ENCODE results near the gene SMAP2.
A peak's percentile ranks its signal among the peaks of the same experiment; 100 is the strongest.
"Not testable (repeated sequence)": the region's sequence is repeated elsewhere in the genome, so short reads cannot be mapped to it uniquely, and the experiment has no call there.

SMAP2 gene

DNA sequence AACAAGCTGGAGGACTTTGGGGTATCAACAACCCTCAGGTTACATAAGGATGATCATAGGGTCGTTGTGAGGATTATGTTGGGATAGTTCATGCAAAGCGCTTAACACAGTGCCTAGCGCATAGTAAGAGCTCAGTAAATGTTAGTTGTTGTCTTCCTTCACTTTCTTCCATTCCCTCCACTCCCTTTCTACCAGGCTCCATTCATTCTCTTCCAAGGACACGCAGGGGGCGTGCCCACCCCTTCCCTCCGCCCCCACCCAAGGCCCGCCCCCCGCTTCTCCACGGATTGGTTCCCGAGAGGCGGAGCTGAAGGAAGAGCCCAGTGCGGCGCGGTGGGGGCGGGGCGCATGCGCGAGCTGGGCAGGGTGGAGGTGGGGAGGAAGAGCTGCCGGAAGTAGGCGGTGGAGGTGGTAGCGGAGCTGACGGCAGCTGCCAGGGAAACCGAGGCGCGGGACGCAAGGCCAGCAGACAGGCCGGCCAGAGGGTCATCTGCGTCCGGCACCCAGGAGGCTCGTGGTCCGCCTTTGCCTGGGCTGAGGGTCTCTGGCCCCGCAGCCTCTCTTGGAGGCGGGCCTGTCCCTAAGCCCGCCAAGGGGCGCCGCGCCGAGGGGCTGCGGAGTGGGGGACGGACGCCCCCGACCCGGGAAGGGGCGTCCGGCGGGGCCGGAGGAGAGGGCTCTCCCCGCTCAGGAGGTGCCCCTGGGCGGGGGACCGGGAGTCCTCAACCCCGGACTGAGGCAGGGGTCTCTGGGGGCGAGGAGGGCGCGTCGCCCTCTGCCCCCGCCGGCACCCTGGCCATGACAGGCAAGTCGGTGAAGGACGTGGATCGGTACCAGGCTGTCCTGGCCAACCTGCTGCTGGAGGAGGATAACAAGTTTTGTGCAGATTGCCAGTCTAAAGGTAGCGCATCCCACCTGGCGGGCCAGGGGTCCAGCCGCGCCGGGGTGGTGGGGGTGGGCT is at the start of gene SMAP2:
Gene SMAP2 (plus strand): TSS at position 405 of the 961 bp plus-strand sequence. CDS start 394 bp downstream, at position 799.
- DNase-seq, result peak; percentile 97 to 99 (median 98)

DNA sequence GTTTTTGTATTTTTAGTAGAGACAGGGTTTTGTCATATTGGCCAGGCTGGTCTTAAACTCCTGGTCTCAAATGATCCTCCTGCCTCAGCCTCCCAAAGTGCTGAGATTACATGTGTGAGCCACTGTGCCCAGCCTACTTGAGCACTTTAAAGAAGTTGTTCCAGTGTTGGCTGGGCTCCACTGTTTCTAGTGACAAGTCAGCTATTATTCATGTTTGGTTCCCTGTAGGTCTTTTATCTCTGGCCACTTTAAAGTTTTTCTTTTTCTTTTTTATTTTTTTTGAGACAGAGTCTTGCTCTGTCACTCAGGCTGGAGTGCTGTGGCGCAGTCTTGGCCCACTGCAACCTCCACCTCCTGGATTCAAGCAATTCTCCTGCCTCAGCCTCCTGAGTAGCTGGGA is 42.1 kb upstream of the SMAP2 start:
- DNase-seq, result not testable (repeated sequence)

DNA sequence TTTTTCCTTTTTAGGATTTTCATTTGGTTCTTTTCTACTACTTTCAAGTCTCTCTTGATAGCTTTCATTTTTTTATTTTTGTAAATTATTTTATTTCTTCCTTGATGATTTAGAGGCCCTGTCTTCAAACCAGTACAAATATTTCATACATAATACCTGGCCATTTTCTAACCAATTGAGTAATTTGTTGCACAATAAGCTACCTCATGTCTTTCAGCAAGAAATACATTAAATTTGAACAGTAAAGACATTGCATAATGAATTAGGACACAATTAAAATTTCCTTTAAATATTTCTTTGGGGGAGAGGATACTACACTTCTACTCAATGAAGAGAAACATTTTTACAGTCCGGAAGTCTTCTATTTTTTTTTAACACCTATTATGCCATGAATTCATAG is 40.8 kb upstream of the SMAP2 start:
- DNase-seq, result no peak

DNA sequence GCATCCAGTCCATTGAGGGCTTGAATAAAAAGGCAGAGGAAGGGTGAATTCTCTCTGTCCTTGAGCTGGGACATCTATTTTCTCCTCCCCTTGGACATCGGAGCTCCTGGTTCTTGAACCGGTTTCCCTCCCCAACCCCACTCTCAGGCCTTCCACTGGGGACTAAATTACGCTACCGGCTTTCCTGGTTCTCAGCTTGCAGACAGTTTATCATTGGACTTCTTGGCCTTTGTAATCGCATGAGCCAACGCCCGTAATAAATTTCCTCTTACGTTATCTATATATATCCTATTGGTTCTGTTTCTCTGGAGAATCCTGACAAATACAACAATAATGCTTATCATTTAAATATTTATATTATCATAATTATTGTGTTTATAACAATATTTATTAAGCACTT is 36.1 kb upstream of the SMAP2 start:
- no peak for DNase-seq

DNA sequence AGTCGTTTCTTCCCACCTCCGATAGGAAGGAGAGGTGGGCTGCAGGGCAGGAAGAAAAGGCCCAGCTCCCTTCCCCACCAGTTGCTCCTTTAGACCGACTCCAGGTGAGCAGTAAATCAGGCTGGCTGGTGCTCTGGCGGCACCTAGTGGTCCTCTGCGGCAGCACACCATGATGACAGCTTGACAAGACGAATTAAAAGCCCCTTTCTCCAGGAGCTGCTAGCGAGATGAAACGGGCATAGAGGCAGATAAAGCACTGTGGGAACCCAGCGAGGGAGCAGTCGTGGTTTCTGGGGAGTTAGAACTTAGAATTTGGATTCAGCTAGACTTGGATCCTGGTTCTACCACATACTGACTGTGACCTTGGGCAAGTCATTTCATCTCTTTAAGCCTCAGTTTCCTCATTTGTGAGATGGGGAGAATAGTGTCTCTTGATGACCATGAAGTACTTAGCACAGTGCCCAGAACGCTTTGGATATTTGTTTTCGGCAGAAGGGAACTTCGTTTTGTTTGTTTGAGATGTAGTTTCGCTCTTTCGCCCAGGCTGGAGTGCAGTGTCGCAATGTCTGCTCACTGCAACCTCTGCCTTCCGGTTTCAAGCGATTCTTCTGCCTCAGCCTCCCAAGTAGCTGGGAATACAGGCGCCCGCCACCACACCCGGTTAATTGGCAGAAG is 34.6 kb upstream of the SMAP2 start:
- DNase-seq, result peak; percentile 84 to 85 (median 84)

DNA sequence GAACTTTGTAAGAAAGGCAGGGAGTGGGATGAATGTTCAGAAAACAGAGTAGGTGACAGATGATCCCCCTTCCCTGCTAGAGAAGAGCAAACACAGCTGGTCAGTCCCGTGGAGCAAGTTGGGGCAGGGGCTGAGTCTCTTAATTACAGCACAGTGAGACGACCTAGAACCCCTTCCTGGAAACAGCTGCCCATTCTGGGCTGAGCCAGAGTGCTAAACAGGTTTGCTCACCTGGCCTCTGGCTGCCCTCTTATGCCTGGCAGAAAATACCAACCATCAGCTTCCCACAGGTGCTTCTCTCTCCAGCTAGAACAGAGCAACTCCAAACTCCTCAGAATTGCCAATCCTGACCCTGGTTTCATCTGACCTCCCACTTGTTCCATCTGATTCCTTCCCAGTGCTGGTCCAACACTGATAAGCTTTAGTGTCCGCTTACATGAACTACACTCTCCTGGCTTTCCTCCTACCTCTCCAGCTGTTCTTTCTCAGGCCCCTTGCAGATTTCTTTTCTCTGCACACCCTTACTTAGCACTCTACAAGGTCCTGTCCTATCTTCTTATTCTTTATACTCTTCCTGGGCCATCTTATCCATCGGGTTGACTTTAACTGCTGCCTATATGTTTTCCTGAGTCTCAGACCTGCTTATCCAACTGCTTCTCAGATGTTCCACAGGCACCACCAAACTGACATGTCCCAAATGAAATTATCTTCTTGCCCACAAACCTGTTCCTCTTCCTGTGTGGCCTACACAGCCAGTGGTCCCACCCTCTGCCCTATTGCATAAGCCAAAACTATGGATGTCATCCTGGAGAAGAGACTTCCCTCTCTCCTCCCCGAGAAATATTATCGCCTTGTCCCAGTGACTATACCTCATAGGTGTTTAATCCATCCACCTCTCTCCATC is 33.9 kb upstream of the SMAP2 start:
- DNase-seq, result peak; percentile 67 to 72 (median 68)

DNA sequence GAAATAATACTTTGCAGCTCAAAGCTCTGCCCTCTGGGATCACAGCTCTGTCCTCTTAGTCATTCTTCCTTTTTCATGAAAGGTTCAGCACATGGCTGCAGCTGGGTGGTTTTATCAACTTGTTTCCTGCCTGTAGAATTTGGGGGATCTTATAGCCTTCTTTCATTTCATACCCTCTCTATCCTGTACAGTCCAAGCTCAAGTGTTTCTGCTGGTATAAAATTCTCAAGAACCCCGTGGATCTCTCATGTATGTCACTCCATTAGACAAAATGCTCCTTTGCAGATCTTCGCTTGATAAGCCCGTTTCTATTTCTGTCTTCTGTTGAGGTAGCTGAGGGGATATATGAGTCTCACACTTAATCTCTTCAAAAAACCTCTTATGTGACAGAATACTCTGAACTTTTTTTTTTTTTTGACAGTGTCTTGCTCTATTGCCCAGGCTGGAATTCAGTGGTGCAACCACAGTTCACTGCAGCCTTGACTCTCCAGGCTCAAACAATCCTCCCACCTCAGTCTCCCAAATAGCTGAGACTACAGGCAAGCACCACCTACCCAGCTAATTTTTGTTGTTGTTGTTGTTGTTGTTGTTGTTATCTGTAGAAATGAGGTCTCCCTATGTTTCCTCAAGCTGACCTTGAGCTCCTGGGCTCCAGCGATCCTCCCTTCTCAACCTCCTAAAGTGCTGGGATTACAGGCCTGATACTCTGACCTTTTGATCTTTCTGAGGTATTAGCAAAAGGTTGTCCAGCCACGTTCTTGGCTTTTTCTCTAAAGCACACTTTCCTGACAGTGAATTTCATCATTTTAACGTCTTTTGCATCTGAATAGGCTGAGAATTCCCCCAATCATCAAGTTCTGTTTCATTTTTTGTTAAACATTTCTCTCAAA is 31.8 kb upstream of the SMAP2 start:
- peak; percentile 73 to 95 (median 90) for DNase-seq

DNA sequence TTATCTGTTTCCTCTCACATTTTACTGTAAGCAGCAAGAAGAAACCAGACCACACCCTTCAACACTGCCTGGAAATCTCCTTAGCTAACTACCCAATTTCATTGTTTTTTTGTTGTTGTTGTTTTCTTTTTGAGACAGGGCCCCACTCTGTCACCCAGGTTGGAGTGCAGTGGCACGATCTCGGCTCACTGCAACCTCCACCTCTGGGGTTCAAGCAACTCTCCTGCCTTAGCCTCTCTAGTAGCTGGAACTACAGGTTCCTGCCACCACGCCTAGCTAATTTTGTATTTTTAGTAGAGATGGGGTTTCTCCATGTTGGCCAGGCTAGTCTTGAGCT is 31.2 kb upstream of the SMAP2 start:
- DNase-seq, result not testable (repeated sequence)

DNA sequence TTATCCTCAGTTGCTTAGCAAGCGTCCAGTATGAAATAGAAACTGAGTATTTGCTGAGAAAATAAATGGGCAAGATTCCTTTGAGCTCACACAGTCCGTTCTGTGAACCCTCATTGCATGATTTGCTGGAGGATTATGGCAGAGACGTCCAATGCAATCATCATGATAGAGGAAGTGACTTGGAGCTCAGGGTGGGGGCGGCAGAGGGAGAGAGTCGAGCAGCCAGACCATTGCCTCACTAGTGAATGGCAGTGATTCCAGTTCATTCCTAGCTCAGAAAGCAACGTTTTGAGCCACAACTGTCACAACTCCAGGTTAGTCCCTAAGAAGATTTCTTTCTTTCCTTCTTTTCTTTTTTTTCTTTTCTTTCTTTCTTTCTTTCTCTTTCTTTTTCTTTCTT is 28.9 kb upstream of the SMAP2 start:
- DNase-seq, result peak; percentile 92 to 95 (median 92)

DNA sequence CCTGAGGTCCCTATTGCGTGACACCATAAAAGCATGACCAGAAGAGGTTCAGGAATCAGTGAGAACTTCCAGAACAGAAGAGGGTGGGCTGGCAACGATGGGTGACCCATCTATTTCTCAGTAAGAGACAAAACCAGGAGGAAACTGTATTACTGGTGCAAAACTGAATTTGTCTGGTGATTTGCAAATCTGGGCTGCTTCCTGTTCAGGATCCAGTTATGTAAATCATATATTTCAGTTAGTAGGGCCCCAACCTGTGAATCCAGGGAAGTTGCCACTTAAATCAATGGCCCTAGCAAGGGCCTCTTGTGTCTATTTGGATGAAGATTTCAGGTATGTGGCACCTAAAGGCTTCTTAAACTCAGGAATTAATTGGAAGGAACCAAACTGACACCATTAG is 23.1 kb upstream of the SMAP2 start:
- DNase-seq, result peak in 2 of 3 donors; percentile 13 to 32

DNA sequence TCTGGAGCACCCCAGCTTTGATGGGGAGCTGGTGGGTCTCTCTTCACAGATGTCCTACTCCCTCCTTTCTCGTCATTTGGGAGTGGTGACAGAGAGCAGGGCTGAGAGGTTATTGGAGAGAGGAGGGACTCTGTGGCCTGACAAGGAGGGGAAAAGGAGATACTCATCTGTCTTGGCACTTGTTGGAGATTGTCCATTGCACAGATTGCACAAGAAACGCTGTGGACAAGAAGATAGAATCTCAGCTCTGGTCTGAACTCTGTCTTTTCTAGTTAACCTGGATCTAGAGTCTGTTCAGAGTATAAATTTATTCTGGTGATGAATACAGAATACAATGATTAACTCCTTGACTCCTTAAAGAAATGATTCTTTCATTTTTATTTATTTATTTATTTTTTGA is 22.4 kb upstream of the SMAP2 start:
- DNase-seq, result no peak

DNA sequence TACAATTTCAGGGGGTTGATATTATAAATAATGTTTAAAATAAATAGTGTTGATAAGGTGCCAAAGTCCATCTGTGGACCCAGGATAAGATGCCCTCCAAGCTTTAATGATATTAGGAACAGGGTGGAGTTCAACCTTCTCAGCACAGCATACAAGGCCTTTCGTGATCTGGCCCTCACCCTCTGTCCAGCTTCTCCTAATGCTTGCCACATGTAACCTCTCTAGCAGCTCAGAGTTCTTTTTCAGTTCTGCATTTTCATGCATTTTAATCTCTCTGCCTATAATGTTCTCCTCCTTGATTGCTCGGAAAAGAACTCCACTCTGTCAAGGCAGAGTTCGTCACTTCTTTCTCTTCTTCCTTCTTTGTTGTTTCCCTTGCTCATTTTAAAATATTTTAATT is 21.4 kb upstream of the SMAP2 start:
- peak; percentile 65 to 84 (median 74) for DNase-seq

DNA sequence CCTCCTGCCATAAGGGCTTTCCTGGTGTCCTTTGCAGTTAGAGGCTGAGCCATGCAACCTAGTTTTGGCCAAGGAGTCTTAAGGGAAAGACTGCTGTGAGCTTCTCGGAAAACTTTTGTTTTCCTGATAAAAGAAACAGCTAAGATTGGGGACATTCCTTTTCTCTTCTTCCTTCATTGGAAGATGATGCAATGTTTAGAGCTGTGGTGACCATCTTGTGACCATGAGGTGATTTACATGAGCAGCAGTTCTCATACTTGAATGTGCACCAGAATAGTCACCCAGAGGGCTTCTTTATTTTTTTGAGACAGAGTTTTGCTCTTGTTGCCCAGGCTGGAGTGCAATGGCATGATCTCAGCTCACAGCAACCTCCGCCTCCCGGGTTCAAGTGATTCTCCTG is 20.4 kb upstream of the SMAP2 start:
- DNase-seq, result peak; percentile 81 to 95 (median 91)

DNA sequence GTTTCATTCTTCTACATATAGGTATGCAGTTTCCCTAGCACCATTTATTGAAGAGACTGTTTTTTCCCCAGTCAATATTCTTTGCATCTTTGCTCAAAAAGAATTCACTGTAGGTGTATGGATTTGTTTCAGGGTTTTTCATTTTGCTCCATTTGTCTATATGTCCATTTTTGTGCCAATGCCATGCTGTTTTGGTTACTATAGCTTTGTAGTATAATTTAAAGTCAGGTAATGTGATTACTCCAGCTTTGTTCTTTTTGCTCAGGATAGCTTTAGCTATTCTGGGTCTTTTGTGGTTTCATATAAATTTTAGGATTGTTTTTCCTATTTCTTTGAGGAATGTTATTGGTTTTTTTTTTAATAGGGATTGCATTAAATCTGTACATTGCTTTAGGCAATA is 15.9 kb upstream of the SMAP2 start:
- DNase-seq, result no peak

DNA sequence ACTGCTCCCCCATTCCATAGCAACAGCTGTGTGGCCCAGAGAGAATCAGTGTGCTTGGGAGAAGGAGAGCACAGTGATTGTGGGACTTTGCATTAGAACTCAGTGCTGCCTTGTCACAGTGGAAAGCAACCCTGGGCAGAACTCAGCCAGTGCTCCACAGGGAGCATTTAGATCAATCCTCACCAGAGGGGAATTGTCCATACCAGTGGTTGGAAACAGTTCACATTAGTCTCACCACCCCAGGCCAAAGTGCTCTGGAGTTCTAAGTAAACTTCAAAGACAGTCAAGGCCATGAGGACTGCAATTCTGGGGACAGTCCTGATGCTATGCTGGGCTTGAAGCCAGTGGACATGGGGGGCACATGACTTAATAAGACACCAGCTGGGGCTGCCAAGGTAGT is 12.9 kb upstream of the SMAP2 start:
- no peak for DNase-seq

DNA sequence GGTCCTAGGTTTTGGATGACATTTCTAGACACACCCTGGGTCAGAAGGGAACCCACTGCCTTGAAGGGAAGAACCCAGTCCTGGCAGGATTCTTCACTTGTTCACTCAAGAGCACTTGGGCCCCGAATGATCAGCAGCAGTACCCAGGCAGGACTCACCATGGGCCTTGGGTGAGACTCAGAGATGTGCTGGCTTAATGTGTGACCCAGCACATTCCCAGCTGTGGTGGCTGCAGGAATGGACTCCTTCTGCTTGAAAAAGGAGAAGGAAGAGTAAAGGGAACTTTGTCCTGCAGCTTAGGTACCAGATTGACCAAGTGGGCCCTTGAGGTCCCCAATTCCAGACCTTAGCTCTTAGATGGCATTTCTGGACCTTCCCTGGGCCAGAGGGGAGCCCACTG is 12.3 kb upstream of the SMAP2 start:
- peak in 1 of 3 donors; percentile 45 for DNase-seq

DNA sequence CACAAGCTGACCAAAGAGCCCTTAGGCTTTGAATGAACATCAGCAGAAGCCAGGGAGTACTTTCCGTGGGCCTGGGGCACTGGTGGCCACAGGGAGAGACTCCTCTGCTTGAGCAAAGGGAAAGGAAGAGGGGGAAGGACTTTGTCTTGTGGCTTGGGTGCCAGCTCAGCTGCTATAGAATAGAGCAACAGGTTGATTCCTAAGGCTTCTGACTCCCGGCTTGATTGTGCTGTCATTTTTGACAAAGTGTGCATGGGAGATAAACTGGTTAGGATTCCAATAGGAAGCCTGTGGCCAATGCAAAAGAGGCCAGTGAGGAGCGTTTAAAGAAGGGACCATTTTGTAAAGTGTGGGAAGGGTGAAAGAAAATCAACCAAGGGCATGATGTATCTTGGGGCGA is 11.9 kb upstream of the SMAP2 start:
- DNase-seq, result no peak

DNA sequence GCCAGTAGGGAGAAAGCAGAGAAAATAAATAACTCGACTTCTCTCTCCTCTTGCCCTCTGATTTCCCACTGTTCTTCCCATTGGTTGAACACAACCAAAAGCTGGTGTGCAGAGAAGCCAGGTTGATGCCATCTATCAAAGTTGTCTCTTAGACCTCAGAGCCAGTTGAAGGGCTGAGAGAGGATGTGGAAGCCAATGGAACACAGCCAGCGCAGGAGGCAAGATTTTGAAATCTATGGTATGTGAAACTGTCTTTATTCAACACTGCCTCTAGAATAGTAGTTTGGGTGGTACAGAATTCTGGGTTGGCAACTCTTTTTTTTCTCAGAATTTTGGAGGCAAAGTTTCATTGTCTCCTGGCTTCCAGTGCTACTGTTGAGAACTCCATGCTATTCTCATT is 11.3 kb upstream of the SMAP2 start:
- DNase-seq, result no peak

DNA sequence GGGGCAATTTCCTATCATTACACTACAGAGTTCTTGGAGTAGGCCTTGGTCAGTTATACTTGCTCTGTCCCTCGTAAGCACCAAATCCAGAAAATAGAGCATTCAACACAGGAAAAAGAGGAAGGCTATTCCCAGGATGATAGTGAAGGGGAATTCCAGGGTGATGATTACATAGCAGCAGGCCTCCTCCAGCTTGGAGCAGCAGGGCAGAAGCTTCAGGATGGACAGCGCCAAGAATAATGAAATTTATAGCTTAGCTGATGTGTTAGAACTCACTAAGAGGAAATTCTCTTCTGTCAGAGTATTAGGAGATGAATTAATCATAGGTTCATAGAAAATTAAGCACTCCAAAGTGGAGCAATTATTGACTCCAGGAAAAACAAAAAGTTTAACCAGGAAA is 10.8 kb upstream of the SMAP2 start:
- peak; percentile 56 to 74 (median 74) for DNase-seq

DNA sequence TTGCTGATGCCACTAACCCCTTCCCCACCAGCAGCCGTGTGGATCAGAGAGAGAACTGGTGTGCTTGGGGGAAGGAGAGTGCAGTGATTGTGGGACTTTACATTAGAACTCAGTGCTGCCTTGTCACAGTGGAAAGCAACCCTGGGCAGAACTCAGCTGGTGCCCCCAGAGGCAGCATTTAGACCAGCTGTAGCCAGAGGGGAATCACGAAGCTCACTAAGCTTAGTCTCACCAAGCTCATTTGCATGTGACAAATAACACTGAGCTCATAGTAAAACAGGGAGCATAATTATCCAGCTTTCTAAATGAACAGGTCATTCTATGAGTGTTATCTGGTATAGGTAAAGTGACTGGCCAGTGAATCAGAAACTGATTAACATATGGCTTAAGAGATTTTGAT is 9.8 kb upstream of the SMAP2 start:
- peak in 2 of 3 donors; percentile 33 to 69 for DNase-seq

DNA sequence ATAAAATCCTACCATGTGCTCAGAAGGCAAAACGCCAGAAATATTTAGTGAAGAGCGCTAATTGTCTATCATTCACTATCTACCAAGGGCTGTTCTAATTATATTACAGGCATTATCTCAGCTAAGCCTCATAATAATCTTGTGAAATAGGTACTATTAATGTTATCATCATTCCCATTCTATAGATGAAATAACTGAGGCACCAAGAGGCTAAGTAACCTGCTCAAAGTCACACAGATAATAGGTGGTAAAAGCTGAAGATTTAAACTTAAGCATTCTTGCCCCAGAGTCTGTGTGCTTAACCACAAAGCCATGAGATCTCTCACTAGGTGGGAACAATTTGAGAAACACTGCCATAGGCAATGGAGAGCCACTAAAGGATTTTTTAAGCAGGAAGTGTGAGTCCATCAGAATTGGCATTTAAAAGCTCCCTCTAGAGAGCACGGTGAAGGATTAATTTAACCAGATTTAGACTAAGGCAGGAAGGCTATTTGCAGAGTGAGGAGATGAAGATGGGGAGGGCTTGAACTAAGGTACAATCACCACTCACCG is 1.7 kb upstream of the SMAP2 start:
- no peak for DNase-seq
